ENCODE data around the gene LRMDA.

DNA sequence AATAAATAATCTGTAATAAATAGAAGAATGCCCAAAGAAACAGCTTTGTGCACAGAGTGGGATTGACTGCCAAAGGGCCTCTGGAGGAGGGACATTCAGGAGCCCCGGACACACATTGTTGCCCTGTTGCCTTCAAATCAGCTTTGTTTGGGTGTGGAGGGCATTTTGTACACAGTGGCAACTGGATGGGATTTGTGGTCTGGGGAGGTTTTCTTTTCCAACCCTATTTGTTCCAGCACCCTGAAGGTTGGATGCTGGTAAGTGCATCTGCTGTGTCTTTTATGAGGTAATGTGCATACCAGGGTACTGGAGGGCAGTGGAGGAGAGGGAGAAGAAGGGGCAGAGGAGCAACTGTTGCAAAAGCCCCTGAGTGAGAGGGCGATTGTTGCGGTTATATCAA, 6.3 kb downstream of the LRMDA start:
- TF ChIP-seq, protein P1, sequence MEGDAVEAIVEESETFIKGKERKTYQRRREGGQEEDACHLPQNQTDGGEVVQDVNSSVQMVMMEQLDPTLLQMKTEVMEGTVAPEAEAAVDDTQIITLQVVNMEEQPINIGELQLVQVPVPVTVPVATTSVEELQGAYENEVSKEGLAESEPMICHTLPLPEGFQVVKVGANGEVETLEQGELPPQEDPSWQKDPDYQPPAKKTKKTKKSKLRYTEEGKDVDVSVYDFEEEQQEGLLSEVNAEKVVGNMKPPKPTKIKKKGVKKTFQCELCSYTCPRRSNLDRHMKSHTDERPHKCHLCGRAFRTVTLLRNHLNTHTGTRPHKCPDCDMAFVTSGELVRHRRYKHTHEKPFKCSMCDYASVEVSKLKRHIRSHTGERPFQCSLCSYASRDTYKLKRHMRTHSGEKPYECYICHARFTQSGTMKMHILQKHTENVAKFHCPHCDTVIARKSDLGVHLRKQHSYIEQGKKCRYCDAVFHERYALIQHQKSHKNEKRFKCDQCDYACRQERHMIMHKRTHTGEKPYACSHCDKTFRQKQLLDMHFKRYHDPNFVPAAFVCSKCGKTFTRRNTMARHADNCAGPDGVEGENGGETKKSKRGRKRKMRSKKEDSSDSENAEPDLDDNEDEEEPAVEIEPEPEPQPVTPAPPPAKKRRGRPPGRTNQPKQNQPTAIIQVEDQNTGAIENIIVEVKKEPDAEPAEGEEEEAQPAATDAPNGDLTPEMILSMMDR (IDR thresholded peaks at IDR 0.05), result no peak
- no peak for TF ChIP-seq POLR2A (IDR thresholded peaks at IDR 0.05)
- no peak for TF ChIP-seq POLR2AphosphoS5 (IDR thresholded peaks at IDR 0.05)
